Measurements from ENCODE around the gene HNRNPCL2. TPM values are rescaled to one million over a fixed set of nuclear protein-coding genes. Genes with fewer than 3 reads are reported as not detected.
"Not testable (repeated sequence)": the region's sequence is repeated elsewhere in the genome, so short reads cannot be mapped to it uniquely, and the experiment has no call there.

The HNRNPCL2 gene
- not detected for total RNA-seq
- long read RNA-seq, result 0 reads

GRCh38 chr1:13116754-13117153 lies at the start of gene HNRNPCL2:
TSS of gene HNRNPCL2 (minus strand) at chr1:13116854. CDS start at chr1:13116400, 454 bp downstream.
- ATAC-seq; DNase-seq; intact Hi-C loops (cut with DNase I): not testable (repeated sequence)

DNA sequence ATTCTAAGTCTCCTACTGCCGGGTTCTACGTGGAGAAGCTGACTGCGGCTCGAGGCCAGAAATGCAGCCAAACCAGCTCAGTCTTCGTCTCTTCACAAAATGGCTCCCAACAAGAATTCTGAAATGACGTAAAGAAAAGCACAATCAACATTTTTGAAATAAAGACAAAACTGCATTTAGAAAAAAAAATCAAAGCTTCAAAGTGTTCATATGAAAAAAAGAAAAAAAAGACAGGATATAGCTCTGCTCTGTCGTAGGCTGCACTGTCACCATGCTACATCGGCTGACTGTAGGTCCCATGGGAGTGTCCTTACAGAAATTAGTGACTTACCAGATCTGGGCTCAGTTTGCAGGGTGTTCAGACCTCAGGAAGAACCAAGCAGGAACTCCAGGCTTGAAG lies 48.9 kb upstream of the HNRNPCL2 start, which contains the start of gene HNRNPCL4:
HNRNPCL4 (minus strand) TSS at position 101 of the 400 bp plus-strand sequence. CDS start 164 bp downstream, outside the sequence.
- intact Hi-C loops (cut with DNase I); DNase-seq; ATAC-seq: not testable (repeated sequence)

- intact Hi-C loops (cut with DNase I); DNase-seq; ATAC-seq: not testable (repeated sequence)
Measured at GRCh38 chr1:13155909-13156308, 39.3 kb upstream of the HNRNPCL2 start, which contains the start of gene PRAMEF26. TSS of gene PRAMEF26 (minus strand) at chr1:13156009. CDS start at chr1:13153095, 2,914 bp downstream.

GRCh38 chr1:13070474-13070873 lies 46.2 kb downstream of the HNRNPCL2 start, which contains the start of gene PRAMEF25:
TSS of gene PRAMEF25 (plus strand) at chr1:13070774. CDS start at chr1:13073694, 2,920 bp downstream.
- DNase-seq; ATAC-seq; intact Hi-C loops (cut with DNase I): not testable (repeated sequence)

Other genes with a start within 250 kb of the HNRNPCL2 start
- not detected for gene PRAMEF4, start 230.7 kb downstream of the HNRNPCL2 start, total RNA-seq
- gene PRAMEF10, start 218.6 kb downstream of the HNRNPCL2 start, total RNA-seq, result not detected
- not detected for gene PRAMEF7, start 200.2 kb downstream of the HNRNPCL2 start, total RNA-seq
- not detected for gene PRAMEF6, start 169.3 kb downstream of the HNRNPCL2 start, total RNA-seq
- not detected for gene PRAMEF27, start 60.3 kb downstream of the HNRNPCL2 start, total RNA-seq
- not detected for gene HNRNPCL3, start 56.1 kb downstream of the HNRNPCL2 start, total RNA-seq
- gene PRAMEF25, start 46.1 kb downstream of the HNRNPCL2 start, total RNA-seq, result not detected
- not detected for gene PRAMEF26, start 39.2 kb upstream of the HNRNPCL2 start, total RNA-seq
- not detected for gene HNRNPCL4, start 48.8 kb upstream of the HNRNPCL2 start, total RNA-seq
- gene PRAMEF9, start 55.0 kb upstream of the HNRNPCL2 start, total RNA-seq, result not detected
- gene PRAMEF13, start 84.6 kb upstream of the HNRNPCL2 start, total RNA-seq, result not detected
- gene PRAMEF18, start 109.3 kb upstream of the HNRNPCL2 start, total RNA-seq, result not detected
- gene PRAMEF5, start 137.3 kb upstream of the HNRNPCL2 start, total RNA-seq, result not detected
- not detected for gene PRAMEF8, start 168.3 kb upstream of the HNRNPCL2 start, total RNA-seq
- not detected for gene PRAMEF33, start 186.7 kb upstream of the HNRNPCL2 start, total RNA-seq
- not detected for gene PRAMEF15, start 198.7 kb upstream of the HNRNPCL2 start, total RNA-seq
- gene PRAMEF14, start 230.3 kb upstream of the HNRNPCL2 start, total RNA-seq, result not detected

All from left cardiac atrium (tissue), 4 donors.